GM12878 (cell line): ENCODE measurements around the gene SRRM5.

Experiments used
- CHD1 ChIP-seq: IDR thresholded peaks from 2 replicates; pipeline ENCODE4 v1.6.1; 2012; ENCODE audit warnings: low read depth, low read length, improper control_type of control experiment
- EZH2 ChIP-seq: IDR thresholded peaks from 2 replicates; pipeline ENCODE4 v1.6.1; 2012; ENCODE audit warnings: low read depth, mild to moderate bottlenecking, control low read depth, inconsistent platforms, low read length, borderline replicate concordance; ENCODE audit not compliant: control insufficient read depth
- JUND ChIP-seq: IDR thresholded peaks from 2 replicates; pipeline ENCODE4 v1.6.1; 2012; ENCODE audit warnings: low read depth, mild to moderate bottlenecking, low read length, improper control_type of control experiment, moderate library complexity
- MEF2A ChIP-seq: IDR thresholded peaks from 2 replicates; pipeline ENCODE4 v1.6.1; 2011; ENCODE audit warnings: low read depth, mild to moderate bottlenecking, low read length, moderate library complexity; ENCODE audit not compliant: insufficient read depth
- SUPT20H ChIP-seq: IDR thresholded peaks from 2 replicates; pipeline ENCODE4 v1.6.1; 2011; ENCODE audit warnings: low read depth, mild to moderate bottlenecking, low read length, moderate library complexity, borderline replicate concordance; ENCODE audit not compliant: control insufficient read depth
- TAF1 ChIP-seq: IDR thresholded peaks from 2 replicates; pipeline ENCODE4 v1.6.1; 2011; ENCODE audit warnings: mild to moderate bottlenecking, low read depth, low read length, borderline replicate concordance
- ZNF207 ChIP-seq: fragments of 450-650 bp; IDR thresholded peaks from 2 replicates; pipeline ENCODE4 v1.6.1; 2014; ENCODE audit warnings: antibody characterized with exemption, mild to moderate bottlenecking, borderline replicate concordance
- ZSCAN29 ChIP-seq: fragments of 450-650 bp; IDR thresholded peaks from 2 replicates; pipeline ENCODE4 v1.6.1; 2017; ENCODE audit warnings: mild to moderate bottlenecking, moderate library complexity
- TF ChIP-seq, protein P1 (sequence below), 3 experiments: IDR thresholded peaks in 2 of 3; conservative IDR thresholded peaks in 1 of 3; 2 replicates each; pipeline ENCODE4 v1.5.1; 2011; ENCODE audit warnings: low read depth in 3 of 3, low read length in 3 of 3, mild to moderate bottlenecking in 3 of 3, control low read depth in 2 of 3, moderate library complexity in 2 of 3, inconsistent platforms in 1 of 3, mixed read lengths in 1 of 3; ENCODE audit not compliant: control insufficient read depth in 2 of 3, insufficient read depth in 1 of 3; ENCODE audit errors: extremely low read depth in 1 of 3
- TF ChIP-seq, protein P2 (sequence below): fragments of 450-650 bp; IDR thresholded peaks from 2 replicates; pipeline ENCODE4 v1.6.1; 2018; ENCODE audit warnings: borderline replicate concordance, mild to moderate bottlenecking; ENCODE audit not compliant: partially characterized antibody
- TF ChIP-seq, protein P3 (sequence below): IDR thresholded peaks from 2 replicates; pipeline ENCODE4 v1.6.1; 2012; ENCODE audit warnings: low read depth, low read length, improper control_type of control experiment

DNA sequence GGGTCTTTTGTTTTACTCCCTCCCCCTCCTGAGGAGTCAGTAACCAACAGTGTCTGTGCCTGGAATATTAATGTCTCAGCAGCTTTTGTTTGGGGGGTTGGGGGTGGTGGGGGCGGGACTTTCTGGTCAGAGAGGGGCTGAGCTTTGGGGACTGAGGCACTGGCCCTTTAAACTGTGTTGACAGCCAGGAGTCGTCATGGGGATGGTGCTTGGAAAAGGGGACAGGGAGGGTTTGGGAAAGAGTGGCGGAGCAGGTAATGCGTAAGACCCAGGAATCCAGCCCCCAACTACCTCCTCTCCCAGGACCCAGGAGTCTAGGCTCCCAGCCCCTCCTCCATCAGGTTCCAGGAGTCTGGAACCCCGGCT is 22.6 kb downstream of the SRRM5 start:
- no peak for TF ChIP-seq ZSCAN29
- TF ChIP-seq TAF1: no peak
- TF ChIP-seq SUPT20H: no peak
- TF ChIP-seq, protein P1, sequence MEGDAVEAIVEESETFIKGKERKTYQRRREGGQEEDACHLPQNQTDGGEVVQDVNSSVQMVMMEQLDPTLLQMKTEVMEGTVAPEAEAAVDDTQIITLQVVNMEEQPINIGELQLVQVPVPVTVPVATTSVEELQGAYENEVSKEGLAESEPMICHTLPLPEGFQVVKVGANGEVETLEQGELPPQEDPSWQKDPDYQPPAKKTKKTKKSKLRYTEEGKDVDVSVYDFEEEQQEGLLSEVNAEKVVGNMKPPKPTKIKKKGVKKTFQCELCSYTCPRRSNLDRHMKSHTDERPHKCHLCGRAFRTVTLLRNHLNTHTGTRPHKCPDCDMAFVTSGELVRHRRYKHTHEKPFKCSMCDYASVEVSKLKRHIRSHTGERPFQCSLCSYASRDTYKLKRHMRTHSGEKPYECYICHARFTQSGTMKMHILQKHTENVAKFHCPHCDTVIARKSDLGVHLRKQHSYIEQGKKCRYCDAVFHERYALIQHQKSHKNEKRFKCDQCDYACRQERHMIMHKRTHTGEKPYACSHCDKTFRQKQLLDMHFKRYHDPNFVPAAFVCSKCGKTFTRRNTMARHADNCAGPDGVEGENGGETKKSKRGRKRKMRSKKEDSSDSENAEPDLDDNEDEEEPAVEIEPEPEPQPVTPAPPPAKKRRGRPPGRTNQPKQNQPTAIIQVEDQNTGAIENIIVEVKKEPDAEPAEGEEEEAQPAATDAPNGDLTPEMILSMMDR (IDR thresholded peaks at IDR 0.05 in 2 of 3, conservative IDR thresholded peaks at IDR 0.05 in 1 of 3; ENCODE audit: control insufficient read depth in 2 of 3, extremely low read depth in 1 of 3, insufficient read depth in 1 of 3, low read depth in 3 of 3, low read length in 3 of 3): no peak
- TF ChIP-seq MEF2A: no peak
- TF ChIP-seq, protein P2, sequence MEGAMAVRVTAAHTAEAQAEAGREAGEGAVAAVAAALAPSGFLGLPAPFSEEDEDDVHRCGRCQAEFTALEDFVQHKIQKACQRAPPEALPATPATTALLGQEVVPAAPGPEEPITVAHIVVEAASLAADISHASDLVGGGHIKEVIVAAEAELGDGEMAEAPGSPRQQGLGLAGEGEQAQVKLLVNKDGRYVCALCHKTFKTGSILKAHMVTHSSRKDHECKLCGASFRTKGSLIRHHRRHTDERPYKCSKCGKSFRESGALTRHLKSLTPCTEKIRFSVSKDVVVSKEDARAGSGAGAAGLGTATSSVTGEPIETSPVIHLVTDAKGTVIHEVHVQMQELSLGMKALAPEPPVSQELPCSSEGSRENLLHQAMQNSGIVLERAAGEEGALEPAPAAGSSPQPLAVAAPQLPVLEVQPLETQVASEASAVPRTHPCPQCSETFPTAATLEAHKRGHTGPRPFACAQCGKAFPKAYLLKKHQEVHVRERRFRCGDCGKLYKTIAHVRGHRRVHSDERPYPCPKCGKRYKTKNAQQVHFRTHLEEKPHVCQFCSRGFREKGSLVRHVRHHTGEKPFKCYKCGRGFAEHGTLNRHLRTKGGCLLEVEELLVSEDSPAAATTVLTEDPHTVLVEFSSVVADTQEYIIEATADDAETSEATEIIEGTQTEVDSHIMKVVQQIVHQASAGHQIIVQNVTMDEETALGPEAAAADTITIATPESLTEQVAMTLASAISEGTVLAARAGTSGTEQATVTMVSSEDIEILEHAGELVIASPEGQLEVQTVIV: no peak
- no peak for TF ChIP-seq EZH2
- TF ChIP-seq ZNF207: no peak
- TF ChIP-seq JUND: no peak
- TF ChIP-seq, protein P3, sequence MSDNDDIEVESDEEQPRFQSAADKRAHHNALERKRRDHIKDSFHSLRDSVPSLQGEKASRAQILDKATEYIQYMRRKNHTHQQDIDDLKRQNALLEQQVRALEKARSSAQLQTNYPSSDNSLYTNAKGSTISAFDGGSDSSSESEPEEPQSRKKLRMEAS: no peak
- no peak for TF ChIP-seq CHD1
